ENCODE data around the gene KDM5B.
A peak's percentile ranks its signal among the peaks of the same experiment; 100 is the strongest.
"Not testable (repeated sequence)": the region's sequence is repeated elsewhere in the genome, so short reads cannot be mapped to it uniquely, and the experiment has no call there.

KDM5B gene

DNA sequence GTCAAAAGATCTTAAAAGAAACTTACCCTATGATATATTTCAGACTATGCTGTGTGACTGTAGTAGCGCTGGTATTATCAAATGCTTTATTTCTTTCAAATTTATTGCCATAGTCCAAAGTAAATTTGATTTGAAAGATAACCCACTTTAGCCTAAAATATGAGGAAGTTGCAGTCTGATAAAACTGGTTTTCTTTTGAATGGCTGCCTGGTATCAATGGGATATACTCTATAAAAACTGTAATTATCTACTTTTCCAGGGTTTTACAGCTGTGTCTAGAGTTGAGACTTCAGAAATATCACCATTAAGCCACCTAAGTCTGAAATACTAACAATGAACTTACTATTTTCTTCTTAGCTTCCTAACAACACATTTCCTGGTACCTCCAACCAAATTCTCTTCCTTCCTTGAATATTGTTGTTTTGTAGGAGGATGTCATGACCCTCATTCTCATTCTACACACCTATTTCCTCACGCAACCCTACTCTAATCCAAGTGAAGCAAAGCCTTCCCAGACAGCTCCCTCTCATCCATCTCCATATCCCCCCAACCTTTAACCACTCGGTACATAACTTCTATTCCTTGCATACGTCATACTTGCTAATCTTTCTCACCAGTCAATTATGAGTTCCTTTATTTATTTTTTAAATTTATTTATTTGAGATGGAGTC lies 17.0 kb downstream of the KDM5B start:
- no peak for FAIRE-seq

GRCh38 chr1:202788800-202789199 lies 19.4 kb downstream of the KDM5B start:
- FAIRE-seq: no peak

GRCh38 chr1:202786804-202787203 lies 21.4 kb downstream of the KDM5B start:
- no peak for FAIRE-seq

- peak; percentile 86 for FAIRE-seq
Observed at GRCh38 chr1:202781180-202781579, 27.0 kb downstream of the KDM5B start.

DNA sequence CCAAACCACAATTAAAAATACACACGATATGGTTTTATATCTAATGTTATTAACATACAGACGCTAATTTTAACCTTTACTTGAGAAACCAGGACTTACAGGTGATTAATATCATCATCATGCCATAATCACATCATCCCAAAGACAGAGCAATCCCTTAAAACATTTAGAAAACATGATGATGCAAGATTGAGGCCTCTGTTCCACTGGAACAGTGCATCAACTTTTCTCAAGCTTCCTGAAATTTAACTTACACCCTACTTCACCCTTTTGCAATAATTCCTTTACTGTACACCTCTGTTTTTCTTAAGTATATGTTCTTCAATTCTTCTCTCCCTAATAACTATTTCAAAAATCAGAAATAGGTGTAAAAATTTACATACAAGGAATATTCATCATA lies 38.1 kb downstream of the KDM5B start:
- FAIRE-seq: no peak

DNA sequence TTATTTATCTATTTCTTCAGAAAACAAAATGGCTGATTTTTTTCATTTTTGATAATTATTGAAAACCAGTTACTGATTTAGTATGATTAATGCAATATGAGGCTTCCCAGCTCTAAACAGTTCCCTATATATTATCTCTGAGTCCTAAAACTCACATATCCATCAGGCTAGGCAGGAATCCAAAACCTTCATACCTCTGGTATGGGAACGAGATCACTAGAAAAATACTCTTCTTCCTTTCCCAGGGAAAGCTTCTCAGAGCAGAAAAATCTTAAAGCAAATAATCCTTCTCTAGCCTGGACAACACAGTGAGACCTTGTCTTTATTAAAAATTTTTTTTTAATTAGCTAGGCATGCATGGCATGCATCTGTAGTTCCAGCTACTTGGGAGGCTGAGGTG lies 42.5 kb downstream of the KDM5B start:
- FAIRE-seq: no peak

GRCh38 chr1:202762019-202762418 lies 46.2 kb downstream of the KDM5B start:
- no peak for FAIRE-seq

- FAIRE-seq: no peak
Observed at GRCh38 chr1:202760589-202760988, 47.6 kb downstream of the KDM5B start.

DNA sequence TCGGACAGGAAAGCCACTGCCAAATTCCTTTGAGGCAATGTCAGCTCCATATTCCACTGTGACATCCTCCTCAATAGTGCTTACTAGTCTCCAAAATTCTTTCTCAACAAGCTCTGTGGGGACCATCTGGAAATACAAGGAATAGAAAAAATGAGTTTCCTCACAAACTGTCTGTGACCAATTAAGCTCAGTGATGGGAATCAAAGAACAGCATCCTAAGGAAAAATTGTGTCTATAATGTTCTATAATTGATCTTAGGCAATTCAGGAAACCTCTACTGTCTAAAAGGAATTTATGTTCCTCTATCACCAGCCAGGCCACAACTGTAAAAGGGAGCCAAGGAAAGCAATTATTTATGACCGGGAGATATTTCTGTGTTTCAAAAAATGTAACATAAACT lies 51.8 kb downstream of the KDM5B start:
- FAIRE-seq: no peak

- no peak for FAIRE-seq
Observed at GRCh38 chr1:202754293-202754692, 53.9 kb downstream of the KDM5B start.

DNA sequence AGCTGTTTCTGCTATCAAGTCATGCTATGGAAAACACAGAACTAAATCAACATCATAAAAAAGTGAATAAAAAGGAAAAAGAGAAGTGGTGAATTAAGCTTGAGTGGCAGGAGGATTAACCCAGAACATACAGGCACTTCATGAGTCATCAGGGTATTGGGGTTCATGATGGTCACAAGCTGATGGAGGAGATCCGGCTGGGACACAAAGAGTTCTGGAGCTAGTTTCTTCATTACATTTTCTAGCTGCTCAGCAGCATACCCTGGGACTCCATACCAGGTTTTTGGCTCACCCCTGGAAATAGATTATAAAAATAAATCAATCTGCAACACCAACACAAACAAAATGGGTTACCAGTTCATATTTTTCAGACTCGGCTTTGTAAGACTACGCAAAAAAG lies 55.4 kb downstream of the KDM5B start:
- FAIRE-seq: no peak

DNA sequence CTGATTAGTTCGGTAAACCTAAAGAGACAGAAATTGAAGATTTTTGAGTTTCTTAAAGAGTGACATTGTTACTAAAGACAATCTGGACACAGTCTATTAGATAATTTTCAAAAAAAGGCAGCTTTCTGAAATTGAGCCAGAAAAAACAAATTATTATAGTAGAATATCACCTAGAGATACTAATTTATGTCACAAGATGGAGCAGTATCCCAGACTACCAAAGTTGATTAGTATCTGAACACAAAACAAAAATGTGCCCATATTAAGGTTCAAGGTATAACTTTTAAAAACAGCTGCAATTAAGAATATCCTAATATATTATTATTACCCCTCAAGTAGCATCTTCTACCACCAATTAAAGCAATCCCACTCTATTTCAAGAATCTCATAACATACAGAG lies 57.5 kb downstream of the KDM5B start:
- FAIRE-seq: peak; percentile 50

- FAIRE-seq: no peak
Observed at GRCh38 chr1:202750024-202750423, 58.2 kb downstream of the KDM5B start.

DNA sequence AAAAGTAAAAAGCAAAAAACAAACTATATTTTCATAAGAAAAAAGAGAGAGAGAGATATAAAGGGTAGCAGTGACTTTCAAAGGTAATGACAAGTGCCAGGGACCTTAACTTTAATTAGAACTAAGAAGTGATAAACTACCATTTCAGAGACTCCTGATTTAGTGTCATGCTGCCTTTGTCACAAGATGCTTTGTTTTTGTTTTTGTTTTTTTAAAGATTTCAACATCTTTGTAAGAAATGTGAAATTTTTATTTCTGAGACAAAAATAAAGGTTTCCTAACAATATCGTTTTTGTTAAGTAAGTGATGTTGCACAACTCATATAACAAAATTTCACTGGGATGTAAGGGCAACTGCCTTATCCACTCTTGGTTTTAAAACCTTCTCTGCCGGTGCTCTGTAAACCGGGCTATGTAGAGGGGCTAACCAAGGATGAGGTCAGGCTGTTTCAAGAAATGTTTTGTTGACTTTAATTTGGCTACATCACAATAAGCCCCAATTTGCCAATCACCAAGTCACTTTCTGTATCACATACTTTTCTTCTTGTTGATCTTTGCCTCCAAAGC lies 62.8 kb downstream of the KDM5B start:
- peak; percentile 52 for FAIRE-seq

DNA sequence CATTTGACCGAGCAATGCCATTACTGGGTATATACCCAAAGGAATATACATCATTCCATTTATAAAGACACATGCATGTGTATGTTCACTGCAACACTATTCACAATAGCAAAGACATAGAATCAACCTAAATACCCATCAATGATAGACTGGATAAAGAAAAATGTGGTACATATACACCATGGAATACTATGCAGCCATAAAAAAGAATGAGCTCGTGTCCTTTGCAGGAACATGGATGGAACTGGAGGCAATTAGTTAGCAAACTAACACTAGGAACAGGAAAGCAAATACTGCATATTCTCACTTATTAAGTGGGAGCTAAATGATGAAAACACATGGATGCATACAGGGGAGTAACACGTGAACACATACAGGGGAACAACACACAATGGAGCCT lies 63.5 kb downstream of the KDM5B start:
- not testable (repeated sequence) for FAIRE-seq

DNA sequence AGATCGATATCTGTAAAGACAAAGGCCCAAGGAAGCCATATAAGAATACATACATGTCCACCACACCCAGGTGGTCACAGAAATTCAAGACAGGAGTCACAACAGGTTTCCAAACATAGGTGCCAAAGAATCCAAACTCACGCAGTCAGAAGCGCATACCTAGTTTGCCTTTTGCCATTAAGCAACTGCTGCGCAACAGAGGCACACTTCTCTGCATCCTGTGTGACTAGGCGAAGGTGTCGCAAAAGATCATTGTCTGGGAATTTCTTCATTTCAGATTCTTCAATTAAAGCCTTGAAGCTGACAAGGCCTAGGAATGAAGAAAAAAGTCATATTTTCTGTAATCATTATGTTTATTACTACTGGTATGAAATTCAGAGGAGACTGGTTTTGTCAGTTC lies 65.7 kb downstream of the KDM5B start:
- FAIRE-seq: no peak

DNA sequence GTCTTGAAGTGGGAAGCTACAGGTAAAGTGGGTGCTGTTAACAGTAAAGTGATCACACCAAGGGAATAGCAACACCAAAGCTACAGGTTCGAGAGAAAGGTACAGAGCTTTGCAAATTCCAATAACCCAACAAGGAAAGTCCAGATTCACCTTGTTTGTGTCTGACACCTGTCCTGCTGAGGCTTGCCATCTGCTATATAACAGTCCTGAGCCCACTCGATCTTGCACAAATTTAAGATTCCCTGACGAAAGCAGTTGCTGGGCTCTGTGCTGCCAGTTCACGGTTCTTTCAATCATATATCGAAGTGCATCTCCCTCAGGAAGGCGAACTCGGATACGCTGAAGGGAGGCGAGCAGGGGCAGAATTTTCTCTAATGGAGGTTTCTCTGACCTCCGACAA lies 75.0 kb downstream of the KDM5B start:
- FAIRE-seq: no peak

- FAIRE-seq: no peak
Observed at GRCh38 chr1:202728951-202729350, 79.3 kb downstream of the KDM5B start.

DNA sequence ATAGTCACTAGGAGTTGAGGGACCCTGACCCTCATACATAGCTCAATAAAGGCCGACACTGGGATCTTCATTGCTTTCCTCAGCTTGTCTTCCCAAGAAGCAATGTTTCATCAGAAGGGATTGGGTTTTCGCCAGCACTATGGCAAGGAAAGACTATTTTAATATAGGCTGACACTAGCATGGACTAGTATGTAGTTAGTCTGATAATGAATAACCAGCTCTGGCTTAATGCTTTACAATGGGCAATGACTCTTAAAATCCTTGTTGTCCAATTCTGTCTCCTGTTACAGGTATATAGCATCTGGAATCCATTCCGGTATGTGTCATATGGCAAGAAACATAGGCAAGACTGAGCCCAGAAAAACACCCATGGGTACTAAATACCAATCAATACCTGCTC lies 82.7 kb downstream of the KDM5B start:
- no peak for FAIRE-seq

- no peak for FAIRE-seq
Observed at GRCh38 chr1:202723708-202724107, 84.5 kb downstream of the KDM5B start.

DNA sequence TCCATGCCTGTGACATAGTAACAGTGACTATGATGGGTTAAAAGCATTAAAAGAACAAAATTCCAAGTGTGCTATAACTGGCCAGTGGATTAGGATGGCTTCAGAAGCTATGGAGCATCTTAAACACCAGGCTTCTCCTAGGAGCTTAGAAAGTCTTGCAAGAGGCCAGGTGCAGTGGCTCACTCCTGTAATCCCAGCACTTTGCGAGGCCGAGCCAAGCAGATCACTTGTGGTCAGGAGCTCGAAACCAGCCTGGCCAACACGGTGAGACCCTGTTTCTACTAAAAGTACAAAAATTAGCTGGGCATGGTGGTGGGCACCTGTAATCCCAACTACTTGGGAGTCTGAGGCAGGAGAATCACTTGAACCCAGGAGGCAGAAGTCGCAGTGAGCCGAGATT lies 85.2 kb downstream of the KDM5B start:
- FAIRE-seq: not testable (repeated sequence)

- FAIRE-seq: no peak
Observed at GRCh38 chr1:202716654-202717053, 91.6 kb downstream of the KDM5B start.

DNA sequence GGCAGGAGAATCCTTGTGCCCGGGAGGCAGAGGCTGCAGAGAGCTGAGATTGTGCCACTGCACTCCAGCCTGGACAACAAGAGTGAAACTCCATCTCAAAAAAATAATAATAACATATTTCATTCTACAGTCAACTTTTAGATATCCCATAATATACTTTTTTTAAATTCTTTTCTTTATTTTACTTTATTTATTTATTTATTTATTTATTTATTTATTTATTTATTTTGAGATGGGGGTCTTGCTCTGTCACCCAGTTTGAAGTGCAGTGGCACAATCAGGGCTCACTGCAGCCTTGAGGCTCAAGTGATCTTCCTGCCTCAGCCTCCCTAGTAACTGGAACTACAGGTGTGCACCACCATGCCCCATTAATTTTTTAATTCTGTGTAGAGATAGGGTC lies 94.0 kb downstream of the KDM5B start:
- not testable (repeated sequence) for FAIRE-seq

GRCh38 chr1:202713110-202713509 lies 95.1 kb downstream of the KDM5B start:
- FAIRE-seq: no peak

- FAIRE-seq: no peak
Observed at GRCh38 chr1:202711949-202712635, 96.1 kb downstream of the KDM5B start.
